IPS DF 6.9 (cell line): Measurements from ENCODE around the gene MRTFA.

ENCODE experiments used
- DNase-seq: peaks from one replicate; pipeline ENCODE4 v3.0.0-alpha.2; 2013; ENCODE audit warnings: low read depth, low spot score
- H3K27ac ChIP-seq: one replicate; pipeline ENCODE4 v1.5.1; 2013; ENCODE audit warnings: low read length, control low read depth
- H3K27me3 ChIP-seq: 2 replicates; pipeline ENCODE4 v1.6.1; 2013; ENCODE audit warnings: mild to moderate bottlenecking, low read length; ENCODE audit not compliant: control insufficient read depth, insufficient read depth
- H3K36me3 ChIP-seq: 2 replicates; pipeline ENCODE4 v1.6.1; 2013; ENCODE audit warnings: low read length; ENCODE audit not compliant: control insufficient read depth, insufficient read depth
- H3K4me1 ChIP-seq: 2 replicates; pipeline ENCODE4 v1.6.1; 2013; ENCODE audit warnings: low read length; ENCODE audit not compliant: control insufficient read depth, insufficient read depth
- H3K4me3 ChIP-seq: 2 replicates; pipeline ENCODE4 v1.5.1; 2013; ENCODE audit warnings: mild to moderate bottlenecking, low read length
- H3K9me3 ChIP-seq: 2 replicates; pipeline ENCODE4 v1.6.1; 2013; ENCODE audit warnings: low read length, inconsistent platforms; ENCODE audit not compliant: control insufficient read depth, insufficient read depth
- WGBS: extraction: QIAGEN DNeasy Blood & Tissue Kit; methylation state at CpG from one replicate; pipeline ENCODE4 v1.1.7; 2013; ENCODE audit warnings: mixed read lengths, missing lambda C conversion rate; ENCODE audit not compliant: insufficient read length, insufficient coverage; 5-methylcytosine and 5-hydroxymethylcytosine counted together

The MRTFA gene

DNA sequence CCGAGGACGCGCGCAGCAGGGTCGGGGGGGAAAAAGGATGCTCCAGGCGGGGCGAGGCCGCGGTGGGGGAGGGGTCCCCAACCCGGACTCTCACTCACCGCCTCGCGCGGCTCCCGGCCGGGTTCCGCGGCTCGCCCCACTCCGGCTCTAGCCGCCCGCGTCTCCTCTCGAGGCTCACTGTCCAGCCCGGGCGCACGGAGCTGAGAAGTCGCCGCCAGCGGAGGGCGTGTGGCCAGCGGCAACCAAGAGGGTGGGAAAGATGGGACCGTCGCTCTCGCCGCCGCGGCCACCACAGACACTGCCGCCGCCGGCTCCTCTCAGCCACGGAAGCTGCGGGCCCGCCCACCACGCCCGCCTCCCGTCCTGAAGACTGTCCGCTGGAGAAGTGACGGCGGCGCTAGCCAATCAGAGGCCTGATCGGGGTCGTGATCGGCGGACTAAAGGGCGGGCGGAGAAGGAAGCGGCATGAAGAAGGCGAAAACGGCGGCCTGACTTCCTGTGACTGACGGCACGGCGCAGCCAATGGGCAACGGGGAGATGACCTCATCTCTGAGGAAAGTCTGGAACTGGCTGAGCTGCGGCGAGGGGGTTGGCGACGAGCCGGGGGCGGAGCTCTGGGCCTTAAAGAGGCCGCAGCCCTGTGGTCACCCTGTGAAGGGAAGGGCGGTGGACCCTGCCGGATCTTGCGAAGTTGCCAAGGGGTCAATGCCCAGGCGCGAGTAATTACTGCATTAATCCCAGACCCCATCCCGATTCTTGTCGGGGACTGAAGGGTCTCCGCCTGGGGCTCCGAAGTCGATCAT, at the start of gene MRTFA:
Gene MRTFA, minus strand, starts transcription at position 340 of the 803 bp plus-strand sequence.
- H3K27me3 ChIP-seq = no peaks in the 10 kb centered on the region
- H3K4me3 ChIP-seq = peak within 1 kb of the TSS; percentile 99
- peak; percentile 99 for DNase-seq
- H3K36me3 ChIP-seq = no peaks in the 10 kb centered on the region
- H3K9me3 ChIP-seq = no peaks in the 10 kb centered on the region
- H3K27ac ChIP-seq = no peak within 1 kb of the TSS
- H3K4me1 ChIP-seq = no peaks in the 10 kb centered on the region; the same call in 1 of the 2 replicates
- no CpG with 5 or more reads among the region's 82 CpGs for WGBS

DNA sequence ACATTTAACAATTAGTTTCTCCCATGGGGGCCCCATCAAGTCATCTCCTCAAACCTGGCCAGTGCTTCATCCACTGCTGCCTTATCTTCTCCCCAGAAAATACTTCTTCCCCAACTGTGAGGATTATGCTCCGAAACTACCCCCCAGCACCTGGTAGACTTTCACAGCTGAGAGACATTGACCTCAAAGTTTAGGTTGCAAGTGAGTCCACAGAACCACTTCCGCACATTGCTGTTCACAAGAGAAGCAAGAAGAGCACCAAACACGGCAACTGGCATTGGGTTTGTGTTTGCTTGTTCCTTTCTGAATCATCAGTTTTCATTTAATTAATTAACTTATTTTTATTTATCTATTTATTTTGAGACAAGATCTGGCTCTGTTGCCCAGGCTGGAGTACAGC, 48.9 kb upstream of the MRTFA start:
- H3K4me3 ChIP-seq = no peak overlapping the region
- WGBS = no CpG with 5 or more reads among the region's 3 CpGs
- H3K27ac ChIP-seq = no peak overlapping the region
- no peaks in the 10 kb centered on the region for H3K27me3 ChIP-seq
- H3K4me1 ChIP-seq = 0 out of 2 replicates have a peak, but pooled peaks cover 5% of the 10 kb centered on the region
- no peaks in the 10 kb centered on the region for H3K36me3 ChIP-seq
- no peaks in the 10 kb centered on the region for H3K9me3 ChIP-seq
- no peak for DNase-seq

DNA sequence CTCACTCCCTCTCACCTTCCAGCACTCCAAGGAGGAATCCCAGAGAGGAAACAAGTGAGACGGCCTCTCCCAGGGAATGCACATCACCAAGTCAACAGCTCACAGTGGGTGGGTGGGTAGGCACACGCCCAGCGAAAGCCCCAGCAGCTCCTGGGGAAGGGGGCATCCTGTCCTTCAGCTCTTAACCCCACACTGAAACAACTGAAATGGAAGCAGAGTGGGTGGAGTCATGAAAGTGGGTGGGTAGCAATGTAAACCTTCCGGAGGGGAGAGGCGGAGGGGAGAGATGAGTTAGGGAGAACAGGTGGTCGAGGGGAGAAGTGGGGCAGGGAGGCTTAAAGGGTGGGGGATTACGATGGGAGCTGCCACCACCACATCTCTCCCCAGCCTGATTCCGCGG, 48.2 kb upstream of the MRTFA start:
- Histone ChIP-seq H3K36me3 (no peaks in the 10 kb centered on the region), H3K4me3 (peak overlapping the region; percentile 14; the same call in 1 of the 2 replicates), H3K4me1 (peaks cover 4% of the 10 kb centered on the region), H3K27ac (no peak overlapping the region), H3K27me3 (no peaks in the 10 kb centered on the region), H3K9me3 (no peaks in the 10 kb centered on the region)
- peak; percentile 91 for DNase-seq
- no CpG with 5 or more reads among the region's 9 CpGs for WGBS

DNA sequence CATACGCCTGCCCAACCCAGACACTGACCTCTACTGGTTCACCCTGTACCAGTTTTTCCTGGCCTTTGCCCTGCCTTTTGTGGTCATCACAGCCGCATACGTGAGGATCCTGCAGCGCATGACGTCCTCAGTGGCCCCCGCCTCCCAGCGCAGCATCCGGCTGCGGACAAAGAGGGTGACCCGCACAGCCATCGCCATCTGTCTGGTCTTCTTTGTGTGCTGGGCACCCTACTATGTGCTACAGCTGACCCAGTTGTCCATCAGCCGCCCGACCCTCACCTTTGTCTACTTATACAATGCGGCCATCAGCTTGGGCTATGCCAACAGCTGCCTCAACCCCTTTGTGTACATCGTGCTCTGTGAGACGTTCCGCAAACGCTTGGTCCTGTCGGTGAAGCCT, 44.9 kb upstream of the MRTFA start:
- H3K9me3 ChIP-seq = no peaks in the 10 kb centered on the region
- no peak overlapping the region for H3K4me3 ChIP-seq
- no peak overlapping the region for H3K27ac ChIP-seq
- WGBS = no CpG with 5 or more reads among the region's 19 CpGs
- no peaks in the 10 kb centered on the region for H3K27me3 ChIP-seq
- H3K4me1 ChIP-seq = peaks cover 9% of the 10 kb centered on the region
- no peak for DNase-seq
- no peaks in the 10 kb centered on the region for H3K36me3 ChIP-seq

DNA sequence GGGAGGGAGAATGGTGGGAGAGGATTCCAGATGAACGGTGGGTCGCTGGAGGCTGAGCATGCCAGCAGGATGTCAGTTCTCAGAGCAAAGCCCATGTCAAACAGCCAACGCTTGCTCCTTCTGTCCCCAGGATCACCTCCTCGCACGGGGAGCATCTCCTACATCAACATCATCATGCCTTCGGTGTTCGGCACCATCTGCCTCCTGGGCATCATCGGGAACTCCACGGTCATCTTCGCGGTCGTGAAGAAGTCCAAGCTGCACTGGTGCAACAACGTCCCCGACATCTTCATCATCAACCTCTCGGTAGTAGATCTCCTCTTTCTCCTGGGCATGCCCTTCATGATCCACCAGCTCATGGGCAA, 44.3 kb upstream of the MRTFA start:
- WGBS = no CpG with 5 or more reads among the region's 15 CpGs
- no peak for DNase-seq
- Histone ChIP-seq H3K36me3 (no peaks in the 10 kb centered on the region), H3K27me3 (no peaks in the 10 kb centered on the region), H3K9me3 (no peaks in the 10 kb centered on the region), H3K27ac (no peak overlapping the region), H3K4me3 (no peak overlapping the region), H3K4me1 (peaks cover 9% of the 10 kb centered on the region)

DNA sequence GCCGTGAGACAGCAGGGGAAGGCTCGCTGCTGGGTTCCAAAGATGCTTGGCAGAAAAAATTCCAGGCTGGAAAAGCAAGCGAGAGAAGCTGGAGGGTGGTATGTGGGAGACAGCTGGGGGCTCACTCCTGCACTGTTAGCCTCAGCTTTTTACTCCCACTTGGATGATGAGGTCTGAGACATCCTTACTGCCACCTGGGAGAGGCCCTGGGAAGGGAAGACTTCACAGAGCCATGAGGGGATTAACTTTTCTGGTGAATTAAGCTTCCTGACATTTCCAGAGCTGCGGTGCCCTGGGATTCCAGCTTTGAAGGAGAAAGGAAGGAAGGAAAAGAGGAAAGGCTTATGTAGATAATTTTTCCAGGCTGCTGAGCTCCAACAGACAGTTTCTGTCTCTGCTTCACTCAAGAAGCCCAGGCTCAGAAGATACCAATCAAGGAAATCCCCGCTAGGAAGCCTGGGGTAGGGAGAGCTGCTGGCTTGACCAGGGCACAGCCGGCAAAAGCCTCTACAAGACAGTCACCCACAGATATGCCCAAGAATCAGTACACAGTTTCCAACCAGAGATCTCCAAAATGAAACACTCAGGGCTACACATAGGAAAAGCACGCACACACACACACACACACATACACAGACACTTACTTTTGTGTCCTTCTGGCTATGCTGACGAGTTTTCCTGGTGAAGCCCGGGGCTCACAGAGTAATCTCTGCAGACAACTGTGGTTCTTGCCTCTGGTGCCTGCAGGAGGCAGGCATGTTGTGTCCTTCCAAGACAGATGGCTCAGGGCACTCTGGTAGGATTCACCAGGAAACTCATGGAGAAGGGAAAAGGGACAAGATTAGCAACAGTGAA, 43.7 kb upstream of the MRTFA start:
- no CpG with 5 or more reads among the region's 9 CpGs for WGBS
- DNase-seq = no peak
- no peak overlapping the region for H3K27ac ChIP-seq
- peaks cover 7% of the 10 kb centered on the region for H3K4me1 ChIP-seq
- H3K9me3 ChIP-seq = no peaks in the 10 kb centered on the region
- no peaks in the 10 kb centered on the region for H3K36me3 ChIP-seq
- no peaks in the 10 kb centered on the region for H3K27me3 ChIP-seq
- no peak overlapping the region for H3K4me3 ChIP-seq

DNA sequence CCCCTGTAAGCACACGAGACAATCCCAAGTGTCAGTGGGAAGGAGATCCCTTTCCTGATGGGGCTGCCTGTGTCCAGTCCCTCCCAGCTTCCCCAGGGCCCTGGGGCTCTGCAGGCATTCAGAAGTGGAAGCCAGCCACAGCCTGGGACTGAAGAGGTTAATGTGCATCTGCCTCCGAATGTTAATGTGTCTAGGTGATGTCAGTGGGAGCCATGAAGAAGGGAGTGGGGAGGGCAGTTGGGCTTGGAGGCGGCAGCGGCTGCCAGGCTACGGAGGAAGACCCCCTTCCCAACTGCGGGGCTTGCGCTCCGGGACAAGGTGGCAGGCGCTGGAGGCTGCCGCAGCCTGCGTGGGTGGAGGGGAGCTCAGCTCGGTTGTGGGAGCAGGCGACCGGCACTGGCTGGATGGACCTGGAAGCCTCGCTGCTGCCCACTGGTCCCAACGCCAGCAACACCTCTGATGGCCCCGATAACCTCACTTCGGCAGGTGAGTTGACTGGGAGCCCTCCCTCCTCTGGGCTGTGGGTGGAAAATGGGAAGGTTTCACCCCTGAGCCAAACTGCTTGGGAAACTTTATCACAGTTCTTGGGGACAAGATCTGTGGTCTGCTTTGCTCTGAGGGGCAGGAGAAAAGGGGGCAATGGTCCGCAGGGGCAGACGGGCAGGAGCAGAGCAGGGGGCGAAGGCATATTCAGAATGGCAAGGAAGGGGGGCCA, 42.9 kb upstream of the MRTFA start, which contains the start of gene MCHR1:
Gene MCHR1, plus strand, starts transcription at position 236 of the 715 bp plus-strand sequence. Its CDS starts 169 bp downstream, at position 405.
- Histone ChIP-seq H3K9me3 (no peaks in the 10 kb centered on the region), H3K27me3 (no peaks in the 10 kb centered on the region), H3K4me1 (peaks cover 7% of the 10 kb centered on the region), H3K4me3 (no peak within 1 kb of the TSS), H3K27ac (no peak within 1 kb of the TSS), H3K36me3 (no peaks in the 10 kb centered on the region)
- no CpG with 5 or more reads among the region's 21 CpGs for WGBS
- no peak for DNase-seq

DNA sequence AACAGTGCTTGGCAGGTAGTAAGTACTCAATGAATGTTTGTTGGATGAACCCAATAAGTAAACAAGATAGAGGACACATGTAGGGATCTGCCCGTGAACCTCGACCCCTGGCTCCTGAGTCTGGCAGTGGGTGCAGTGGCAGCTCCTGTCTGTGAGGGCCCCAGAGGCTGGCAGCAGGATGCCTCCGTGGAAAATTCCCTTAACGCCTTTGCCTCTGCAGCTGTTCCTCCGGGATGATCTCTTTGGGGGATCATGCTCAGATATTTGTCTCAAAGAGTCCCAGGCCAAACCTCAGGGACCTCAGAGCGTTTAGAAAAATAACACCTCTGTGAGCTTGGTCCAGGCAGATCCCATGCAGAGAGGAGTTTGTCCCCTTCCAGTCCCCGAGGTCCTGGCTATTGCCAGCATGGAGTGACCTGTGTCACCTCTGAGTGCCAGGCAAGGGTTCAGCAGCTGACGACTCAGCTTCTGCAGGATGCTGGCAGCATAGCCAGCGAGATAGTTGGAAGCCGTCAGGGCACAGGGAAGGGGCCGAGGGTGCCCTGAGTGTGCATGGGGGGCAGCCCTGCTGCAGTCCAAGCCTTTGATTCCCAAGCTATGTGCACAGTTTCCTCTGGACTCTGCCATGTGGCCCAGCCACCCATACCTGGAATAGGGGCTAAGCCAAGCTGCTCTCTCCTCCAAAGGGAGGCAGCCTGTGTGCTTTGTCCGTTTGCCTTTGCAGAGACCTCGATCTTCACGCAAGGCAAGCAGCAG, 42.2 kb upstream of the MRTFA start:
- H3K9me3 ChIP-seq = no peaks in the 10 kb centered on the region
- H3K27ac ChIP-seq = no peak overlapping the region
- no peaks in the 10 kb centered on the region for H3K27me3 ChIP-seq
- no peak for DNase-seq
- no peak overlapping the region for H3K4me3 ChIP-seq
- WGBS = no CpG with 5 or more reads among the region's 14 CpGs
- peaks cover 7% of the 10 kb centered on the region for H3K4me1 ChIP-seq
- H3K36me3 ChIP-seq = no peaks in the 10 kb centered on the region

DNA sequence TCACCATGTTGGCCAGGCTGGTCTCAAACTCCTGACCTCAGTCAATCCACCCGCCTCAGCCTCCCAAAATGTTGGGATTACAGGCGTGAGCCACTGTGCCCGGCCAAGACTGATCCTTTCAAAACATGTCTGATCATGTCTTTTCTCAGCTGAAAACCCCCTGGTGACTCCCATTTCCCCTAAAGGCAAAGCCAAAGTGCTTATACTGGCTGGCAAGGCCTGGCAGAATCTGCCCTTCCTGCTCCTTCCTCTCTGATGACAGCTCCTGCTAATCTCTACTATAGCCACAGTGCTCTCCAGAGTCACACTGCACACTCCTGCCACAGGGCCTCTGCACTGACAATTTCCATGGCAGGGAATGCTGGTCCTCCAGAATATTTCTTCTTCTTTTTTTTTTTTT, 40.1 kb upstream of the MRTFA start:
- Histone ChIP-seq H3K36me3 (no peaks in the 10 kb centered on the region), H3K4me1 (peaks cover 6% of the 10 kb centered on the region), H3K4me3 (no peak overlapping the region), H3K9me3 (no peaks in the 10 kb centered on the region), H3K27me3 (no peaks in the 10 kb centered on the region), H3K27ac (no peak overlapping the region)
- DNase-seq = no peak
- no CpG with 5 or more reads among the region's 3 CpGs for WGBS
